GM12892 (cell line): ENCODE measurements around the gene ATF1.

Experiments
- POLR2A ChIP-seq: IDR thresholded peaks from 2 replicates; pipeline ENCODE4 v1.6.1; 2011; ENCODE audit warnings: low read depth, low read length, control low read depth
- POLR2AphosphoS5 ChIP-seq: IDR thresholded peaks from 2 replicates; pipeline ENCODE4 v1.6.1; 2011; ENCODE audit warnings: low read depth, low read length, control low read depth
- TAF1 ChIP-seq: IDR thresholded peaks from 2 replicates; pipeline ENCODE4 v1.6.1; 2011; ENCODE audit warnings: low read depth, mild to moderate bottlenecking, control low read depth, low read length, borderline replicate concordance

- TF ChIP-seq POLR2A, result no peak
- no peak for TF ChIP-seq POLR2AphosphoS5
- no peak for TF ChIP-seq TAF1
Observed at GRCh38 chr12:50740307-50740706, 23.6 kb upstream of the ATF1 start.
